Measurements from ENCODE around the gene SEC14L1.

The SEC14L1 gene

GRCh38 chr17:77116371-77116860 lies 24.4 kb upstream of the SEC14L1 start:
- no peak for DNase-seq (ENCODE audit: low read depth in 2 of 2)

GRCh38 chr17:77117415-77117814 lies 23.4 kb upstream of the SEC14L1 start:
- no peak for DNase-seq (ENCODE audit: low read depth in 2 of 2)

- no peak for DNase-seq (ENCODE audit: low read depth in 2 of 2)
Observed at GRCh38 chr17:77118251-77118928, 22.4 kb upstream of the SEC14L1 start.

- DNase-seq (ENCODE audit: low read depth in 2 of 2): no peak
Observed at GRCh38 chr17:77119668-77120301, 21.0 kb upstream of the SEC14L1 start.

- no peak for DNase-seq (ENCODE audit: low read depth in 2 of 2)
Observed at GRCh38 chr17:77120868-77121267, 19.9 kb upstream of the SEC14L1 start.

- DNase-seq (ENCODE audit: low read depth in 2 of 2): no peak
Observed at GRCh38 chr17:77124192-77124889, 16.4 kb upstream of the SEC14L1 start.

- no peak for DNase-seq (ENCODE audit: low read depth in 2 of 2)
Observed at GRCh38 chr17:77125432-77125901, 15.3 kb upstream of the SEC14L1 start.

GRCh38 chr17:77126519-77126918 lies 14.2 kb upstream of the SEC14L1 start:
- no peak for DNase-seq (ENCODE audit: low read depth in 2 of 2)

- DNase-seq (ENCODE audit: low read depth in 2 of 2): peak; percentile 45 to 59
Observed at GRCh38 chr17:77127735-77128361, 12.9 kb upstream of the SEC14L1 start.

- DNase-seq (ENCODE audit: low read depth in 2 of 2): no peak
Observed at GRCh38 chr17:77128896-77129567, 11.7 kb upstream of the SEC14L1 start.

- no peak for DNase-seq (ENCODE audit: low read depth in 2 of 2)
Observed at GRCh38 chr17:77129568-77130301, 11.0 kb upstream of the SEC14L1 start.

- DNase-seq (ENCODE audit: low read depth in 2 of 2): no peak
Observed at GRCh38 chr17:77130525-77130924, 10.2 kb upstream of the SEC14L1 start.

GRCh38 chr17:77131904-77132303 lies 8.9 kb upstream of the SEC14L1 start:
- no peak for DNase-seq (ENCODE audit: low read depth in 2 of 2)

- DNase-seq (ENCODE audit: low read depth in 2 of 2): no peak
Observed at GRCh38 chr17:77132411-77133086, 8.2 kb upstream of the SEC14L1 start.

GRCh38 chr17:77133087-77133638 lies 7.6 kb upstream of the SEC14L1 start:
- DNase-seq (ENCODE audit: low read depth in 2 of 2): no peak

- no peak for DNase-seq (ENCODE audit: low read depth in 2 of 2)
Observed at GRCh38 chr17:77136420-77136767, 4.4 kb upstream of the SEC14L1 start.

- no peak for DNase-seq (ENCODE audit: low read depth in 2 of 2)
Observed at GRCh38 chr17:77137111-77137510, 3.7 kb upstream of the SEC14L1 start.

GRCh38 chr17:77137886-77138285 lies 2.9 kb upstream of the SEC14L1 start:
- DNase-seq (ENCODE audit: low read depth in 2 of 2): peak in 1 of 2 donors; percentile 49

- DNase-seq (ENCODE audit: low read depth in 2 of 2): peak; percentile 99 to 100
Observed at GRCh38 chr17:77140166-77140877, 447 bp upstream of the SEC14L1 start.
